Natural killer cell (primary cell): ENCODE results near the gene SORCS2. TPM values are rescaled to one million over a fixed set of nuclear protein-coding genes. Genes with fewer than 3 reads are reported as not detected.

Experiments used
- ATAC-seq, 3 donors: fragments of 150-1000 bp in 2 of 3; fragments of 200-7000 bp in 1 of 3; cut with Tn5 transposase; 1 replicate in 1 of 3; 2 replicates in 2 of 3; pipeline ENCODE4 v1.10.0; 2021; ENCODE audit warnings: mild to moderate bottlenecking in 2 of 3, moderate library complexity in 2 of 3
- DNase-seq, 2 donors: peaks; one replicate each; pipeline versions ENCODE4 v3.0.0 to v3.0.0-alpha.2; 2013 to 2021; ENCODE audit warnings: mixed read lengths in 1 of 2
- H3K27ac ChIP-seq: one replicate; pipeline ENCODE4 v1.5.1; 2013; ENCODE audit warnings: mild to moderate bottlenecking, low read length
- H3K27me3 ChIP-seq: one replicate; pipeline ENCODE4 v1.6.1; 2013; ENCODE audit warnings: low read length; ENCODE audit not compliant: control insufficient read depth, insufficient read depth
- H3K36me3 ChIP-seq: one replicate; pipeline ENCODE4 v1.6.1; 2013; ENCODE audit warnings: low read length; ENCODE audit not compliant: control insufficient read depth, insufficient read depth
- H3K4me1 ChIP-seq: one replicate; pipeline ENCODE4 v1.6.1; 2013; ENCODE audit warnings: low read length; ENCODE audit not compliant: control insufficient read depth, insufficient read depth
- H3K4me3 ChIP-seq: one replicate; pipeline ENCODE4 v1.5.1; 2013; ENCODE audit warnings: low read length
- H3K9me3 ChIP-seq: one replicate; pipeline ENCODE4 v1.6.1; 2013; ENCODE audit warnings: low read length; ENCODE audit not compliant: control insufficient read depth, insufficient read depth
- H3K27ac Mint-ChIP-seq, 2 donors: one replicate each; pipeline ENCODE4 v1.8.0; 2022; ENCODE audit warnings: mild to moderate bottlenecking in 2 of 2, mixed read lengths in 2 of 2, moderate library complexity in 1 of 2
- H3K27me3 Mint-ChIP-seq, 2 donors: one replicate each; pipeline ENCODE4 v1.8.0; 2022; ENCODE audit warnings: low read depth in 2 of 2, mixed read lengths in 2 of 2
- H3K36me3 Mint-ChIP-seq: one replicate; pipeline ENCODE4 v1.8.0; 2022; ENCODE audit warnings: mixed read lengths
- H3K4me1 Mint-ChIP-seq, 2 donors: one replicate each; pipeline ENCODE4 v1.8.0; 2022; ENCODE audit warnings: mixed read lengths in 2 of 2
- H3K4me3 Mint-ChIP-seq: one replicate; pipeline ENCODE4 v1.8.0; 2022; ENCODE audit warnings: mild to moderate bottlenecking, moderate library complexity, mixed read lengths
- H3K9me3 Mint-ChIP-seq, 2 donors: one replicate each; pipeline ENCODE4 v1.8.0; 2022; ENCODE audit warnings: mixed read lengths in 2 of 2
- WGBS: methylation state at CpG from one replicate; pipeline ENCODE4 v1.1.7; 2013; ENCODE audit warnings: missing lambda C conversion rate; ENCODE audit not compliant: insufficient coverage; 5-methylcytosine and 5-hydroxymethylcytosine counted together
- intact Hi-C: fragments of 100-400 bp; cut with micrococcal nuclease; formaldehyde crosslinking; loops from one replicate; pipeline ENCODE4 v1.14.2; 2022
- total RNA-seq, 4 donors: library from RNA; stranded (reverse); fragments of 120-200 nt in 1 of 4; gene quantifications; one replicate each; pipeline versions ENCODE4 v1.2.3 to v1.2.4, GENCODE V29; 2013 to 2022
- TF ChIP-seq, protein P1 (sequence below): fragments of 200-600 bp; IDR thresholded peaks from one replicate; pipeline ENCODE4 v1.8.0; 2022; ENCODE audit warnings: antibody characterized with exemption

The SORCS2 gene
- total RNA-seq, 3 donors from 2014 or later (not counting 1 experiment from before 2014, with no cell fraction given): 1.2 to 2.5 (median 1.4) TPM

DNA sequence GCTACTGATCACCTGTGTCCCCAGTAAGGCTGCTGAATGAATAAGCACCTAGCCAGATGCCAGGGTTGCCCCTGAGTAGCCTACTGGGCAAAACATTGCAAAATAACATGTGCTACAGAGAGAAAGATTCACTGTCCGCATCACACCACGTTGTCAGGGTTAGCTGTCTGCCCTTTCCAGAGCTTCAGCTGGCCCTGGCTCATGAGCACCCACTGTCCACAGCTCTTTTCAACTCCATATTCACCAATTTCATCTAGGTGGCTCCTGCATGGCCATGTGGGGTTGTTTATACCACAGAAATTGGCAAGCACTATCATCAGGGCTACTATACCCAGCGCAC lies 470.1 kb downstream of the SORCS2 start:
- H3K36me3 Mint-ChIP-seq: no peaks in the 10 kb centered on the region
- H3K27ac Mint-ChIP-seq: no peak overlapping the region
- H3K4me1 Mint-ChIP-seq: peaks cover under 1 to 21% of the 10 kb centered on the region in 2 donors
- H3K4me1 ChIP-seq: peaks cover 13% of the 10 kb centered on the region
- H3K27me3 Mint-ChIP-seq: no peaks in the 10 kb centered on the region
- no peak overlapping the region for H3K4me3 ChIP-seq
- no peaks in the 10 kb centered on the region for H3K9me3 Mint-ChIP-seq
- WGBS: 96% methylated on average over 3 of the region's 3 CpGs
- DNase-seq (no peak), ATAC-seq (no peak)
- intact Hi-C loops: no loop called here
- no peaks in the 10 kb centered on the region for H3K27me3 ChIP-seq
- H3K9me3 ChIP-seq: no peaks in the 10 kb centered on the region
- no peaks in the 10 kb centered on the region for H3K36me3 ChIP-seq
- H3K27ac ChIP-seq: no peak overlapping the region
- TF ChIP-seq, protein P1, sequence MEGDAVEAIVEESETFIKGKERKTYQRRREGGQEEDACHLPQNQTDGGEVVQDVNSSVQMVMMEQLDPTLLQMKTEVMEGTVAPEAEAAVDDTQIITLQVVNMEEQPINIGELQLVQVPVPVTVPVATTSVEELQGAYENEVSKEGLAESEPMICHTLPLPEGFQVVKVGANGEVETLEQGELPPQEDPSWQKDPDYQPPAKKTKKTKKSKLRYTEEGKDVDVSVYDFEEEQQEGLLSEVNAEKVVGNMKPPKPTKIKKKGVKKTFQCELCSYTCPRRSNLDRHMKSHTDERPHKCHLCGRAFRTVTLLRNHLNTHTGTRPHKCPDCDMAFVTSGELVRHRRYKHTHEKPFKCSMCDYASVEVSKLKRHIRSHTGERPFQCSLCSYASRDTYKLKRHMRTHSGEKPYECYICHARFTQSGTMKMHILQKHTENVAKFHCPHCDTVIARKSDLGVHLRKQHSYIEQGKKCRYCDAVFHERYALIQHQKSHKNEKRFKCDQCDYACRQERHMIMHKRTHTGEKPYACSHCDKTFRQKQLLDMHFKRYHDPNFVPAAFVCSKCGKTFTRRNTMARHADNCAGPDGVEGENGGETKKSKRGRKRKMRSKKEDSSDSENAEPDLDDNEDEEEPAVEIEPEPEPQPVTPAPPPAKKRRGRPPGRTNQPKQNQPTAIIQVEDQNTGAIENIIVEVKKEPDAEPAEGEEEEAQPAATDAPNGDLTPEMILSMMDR: no peak
- no peak overlapping the region for H3K4me3 Mint-ChIP-seq

DNA sequence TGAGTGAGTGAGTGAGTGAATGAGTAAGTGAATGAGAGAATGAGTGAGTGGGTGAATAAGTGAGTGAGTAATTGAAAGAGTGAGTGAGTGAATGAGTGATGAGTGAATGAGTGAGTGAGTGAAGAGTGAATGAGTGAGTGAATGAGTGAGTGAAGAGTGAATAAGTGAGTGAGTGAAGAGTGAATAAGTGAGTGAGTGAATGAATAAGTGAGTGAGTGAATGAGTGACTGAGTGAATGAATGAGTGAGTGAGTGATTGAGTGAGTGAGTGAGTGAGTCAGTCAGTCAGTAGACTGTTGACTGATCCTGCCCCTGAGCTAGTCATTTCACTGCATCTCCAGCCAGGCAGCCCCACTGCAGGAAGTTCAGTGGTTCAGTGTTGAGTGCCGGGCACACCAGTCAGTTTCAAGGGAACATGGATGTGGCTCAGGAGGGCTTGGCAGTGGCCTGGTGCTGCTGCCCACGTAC lies 470.8 kb downstream of the SORCS2 start:
- intact Hi-C loops: no loop called here
- H3K4me1 Mint-ChIP-seq: peaks cover 7 to 28% of the 10 kb centered on the region in 2 donors
- TF ChIP-seq, protein P1: no peak
- H3K36me3 Mint-ChIP-seq: no peaks in the 10 kb centered on the region
- H3K27me3 ChIP-seq: no peaks in the 10 kb centered on the region
- no peak overlapping the region for H3K27ac Mint-ChIP-seq
- no peaks in the 10 kb centered on the region for H3K36me3 ChIP-seq
- ATAC-seq: peak in 1 of 3 donors; percentile 29
- no peak for DNase-seq
- peaks cover 19% of the 10 kb centered on the region for H3K4me1 ChIP-seq
- H3K27me3 Mint-ChIP-seq: no peaks in the 10 kb centered on the region
- H3K4me3 Mint-ChIP-seq: no peak overlapping the region
- no peak overlapping the region for H3K4me3 ChIP-seq
- no peaks in the 10 kb centered on the region for H3K9me3 Mint-ChIP-seq
- no peak overlapping the region for H3K27ac ChIP-seq
- WGBS: 42% methylated on average over 2 of the region's 2 CpGs
- H3K9me3 ChIP-seq: no peaks in the 10 kb centered on the region

DNA sequence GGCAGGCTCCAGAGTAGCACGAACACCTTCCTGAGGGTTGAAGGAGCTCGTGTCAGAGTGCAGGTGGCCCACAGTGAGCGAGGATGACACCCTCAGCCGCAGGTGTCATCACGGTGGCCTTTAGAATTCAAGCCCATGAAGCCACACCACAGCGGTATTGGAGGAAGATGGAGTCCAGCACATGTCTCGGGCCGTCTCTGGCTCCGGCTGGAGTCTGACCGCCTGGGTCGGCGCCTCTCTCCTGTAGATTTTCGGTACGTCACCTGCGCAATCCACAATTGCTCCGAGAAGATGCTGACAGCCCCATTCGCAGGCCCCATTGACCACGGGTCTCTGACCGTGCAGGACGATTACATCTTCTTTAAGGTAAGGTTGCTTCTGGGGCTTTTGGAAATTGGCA lies 471.8 kb downstream of the SORCS2 start:
- no peak for ATAC-seq
- 89% methylated on average over 20 of the region's 20 CpGs for WGBS

DNA sequence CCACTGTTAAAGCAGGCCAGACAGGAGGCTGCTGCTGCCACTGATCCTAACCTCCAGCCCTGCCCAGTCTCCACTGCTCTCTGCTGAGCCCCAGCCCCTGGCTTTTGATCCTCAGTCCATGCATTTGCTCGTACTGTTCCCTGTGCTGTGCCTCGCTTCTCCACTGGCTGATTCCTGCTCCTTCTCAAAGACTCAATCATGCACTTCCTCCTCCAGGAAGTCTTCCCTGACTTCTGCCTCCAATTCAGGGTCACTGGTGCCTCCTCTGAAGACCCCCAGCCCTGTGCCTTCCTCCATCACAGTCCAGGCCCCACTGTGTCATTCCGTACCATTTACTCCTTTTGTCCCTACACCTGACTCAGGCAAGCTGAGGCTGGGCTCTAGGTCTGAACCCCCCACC lies 473.0 kb downstream of the SORCS2 start:
- H3K4me1 Mint-ChIP-seq: peaks cover 10 to 40% of the 10 kb centered on the region in 2 donors
- H3K4me3 Mint-ChIP-seq: no peak overlapping the region
- peak overlapping the region in 1 of 2 donors; percentile 1 for H3K27ac Mint-ChIP-seq
- peaks cover 26% of the 10 kb centered on the region for H3K4me1 ChIP-seq
- no peak overlapping the region for H3K27ac ChIP-seq
- intact Hi-C loops: no loop called here
- TF ChIP-seq, protein P1: no peak
- no peak for DNase-seq
- H3K27me3 Mint-ChIP-seq: no peaks in the 10 kb centered on the region
- WGBS: 95% methylated on average over 3 of the region's 3 CpGs
- no peak for ATAC-seq
- H3K27me3 ChIP-seq: no peaks in the 10 kb centered on the region
- H3K4me3 ChIP-seq: no peak overlapping the region
- H3K36me3 ChIP-seq: no peaks in the 10 kb centered on the region
- no peaks in the 10 kb centered on the region for H3K9me3 Mint-ChIP-seq
- no peaks in the 10 kb centered on the region for H3K9me3 ChIP-seq
- no peaks in the 10 kb centered on the region for H3K36me3 Mint-ChIP-seq

More for the DNA sequence above, 471.8 kb downstream of the SORCS2 start:
- Histone ChIP-seq H3K9me3 (no peaks in the 10 kb centered on the region), H3K4me1 (peaks cover 26% of the 10 kb centered on the region), H3K27me3 (no peaks in the 10 kb centered on the region), H3K36me3 (no peaks in the 10 kb centered on the region), H3K4me3 (no peak overlapping the region), H3K27ac (no peak overlapping the region)
- intact Hi-C loops: no loop called here
- Mint-ChIP-seq H3K4me1 (peaks cover 10 to 34% of the 10 kb centered on the region in 2 donors), H3K9me3 (no peaks in the 10 kb centered on the region), H3K27ac (no peak overlapping the region), H3K36me3 (no peaks in the 10 kb centered on the region), H3K27me3 (no peaks in the 10 kb centered on the region), H3K4me3 (no peak overlapping the region)
- TF ChIP-seq, protein P1: no peak
- no peak for DNase-seq
